NOMO-1 (cell line): Measurements from ENCODE around the gene TNS1.

Source experiments
- DNase-seq, 2 experiments: peaks; one replicate each; lab custom pipeline; 2025; ENCODE audit not compliant: unreplicated experiment in 2 of 2; lab: John Stamatoyannopoulos, UW

TNS1 gene

GRCh38 chr2:217805668-217806481 is 196.9 kb downstream of the TNS1 start:
- DNase-seq: no peak

- DNase-seq: no peak
These were observed 197.8 kb downstream of the TNS1 start for GRCh38 chr2:217804791-217805667.

- DNase-seq: no peak
These were observed 198.5 kb downstream of the TNS1 start for GRCh38 chr2:217804338-217804737.

GRCh38 chr2:217803653-217803960 is 199.2 kb downstream of the TNS1 start:
- no peak for DNase-seq

GRCh38 chr2:217802876-217803652 is 199.7 kb downstream of the TNS1 start:
- no peak for DNase-seq

- DNase-seq: no peak
These were observed 200.5 kb downstream of the TNS1 start for GRCh38 chr2:217802266-217802665.

GRCh38 chr2:217801711-217802110 is 201.1 kb downstream of the TNS1 start:
- no peak for DNase-seq

GRCh38 chr2:217801115-217801531 is 201.7 kb downstream of the TNS1 start:
- DNase-seq: no peak

- DNase-seq: no peak
These were observed 202.2 kb downstream of the TNS1 start for GRCh38 chr2:217800433-217801114.

- DNase-seq: no peak
These were observed 203.0 kb downstream of the TNS1 start for GRCh38 chr2:217799563-217800432.

- DNase-seq: peak; percentile 91 to 92
These were observed 203.8 kb downstream of the TNS1 start for GRCh38 chr2:217798743-217799562.

- DNase-seq: no peak
These were observed 204.6 kb downstream of the TNS1 start for GRCh38 chr2:217798191-217798590.

GRCh38 chr2:217797661-217798069 is 205.1 kb downstream of the TNS1 start:
- no peak for DNase-seq

GRCh38 chr2:217797165-217797564 is 205.6 kb downstream of the TNS1 start:
- no peak for DNase-seq

- DNase-seq: no peak
These were observed 206.9 kb downstream of the TNS1 start for GRCh38 chr2:217795706-217796465.

GRCh38 chr2:217795067-217795466 is 207.7 kb downstream of the TNS1 start:
- DNase-seq: no peak

GRCh38 chr2:217794133-217794986 is 208.4 kb downstream of the TNS1 start:
- DNase-seq: no peak
